ENCODE results near the gene ACAD8.

Gene ACAD8

DNA sequence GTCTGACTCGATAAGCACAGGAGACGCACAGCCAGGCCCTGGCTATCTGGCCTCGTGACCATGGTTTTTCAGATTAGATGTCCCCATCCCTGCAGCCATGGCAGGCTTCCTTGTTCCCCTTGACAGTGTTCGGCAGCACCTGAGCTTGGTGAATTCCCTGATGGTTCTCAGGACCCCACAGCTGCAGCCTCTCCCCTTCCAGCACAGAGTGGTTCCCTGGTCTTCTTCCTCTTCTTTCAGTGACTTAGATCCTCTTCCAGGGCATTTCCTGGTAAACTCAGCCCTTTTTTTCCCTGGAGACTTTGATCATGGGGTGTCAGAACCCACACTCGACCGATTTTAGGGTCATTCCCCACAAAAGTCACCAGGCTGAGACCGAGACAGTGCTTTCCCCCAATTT is 37.3 kb downstream of the ACAD8 start:
- no peak for DNase-seq (ENCODE audit: low read depth in 2 of 2)

DNA sequence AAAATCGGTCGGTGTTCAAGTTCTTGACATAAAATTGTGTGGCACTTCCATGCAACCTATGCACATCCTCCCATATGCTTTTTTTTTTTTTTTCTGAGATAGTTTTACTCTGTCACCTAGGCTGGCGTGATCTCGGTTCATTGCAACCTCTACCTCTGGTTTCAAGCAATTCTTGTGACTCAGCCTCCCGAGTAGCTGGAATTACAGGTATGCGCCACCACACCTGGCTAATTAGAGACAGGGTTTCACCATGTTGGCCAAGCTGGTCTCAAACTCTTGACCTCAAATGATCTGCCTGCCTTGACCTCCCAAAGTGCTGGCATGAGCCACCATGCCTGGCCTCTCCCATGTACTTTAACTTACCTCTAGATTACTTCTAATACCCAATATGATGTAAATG is 37.8 kb downstream of the ACAD8 start:
- DNase-seq (ENCODE audit: low read depth in 2 of 2), result no peak

DNA sequence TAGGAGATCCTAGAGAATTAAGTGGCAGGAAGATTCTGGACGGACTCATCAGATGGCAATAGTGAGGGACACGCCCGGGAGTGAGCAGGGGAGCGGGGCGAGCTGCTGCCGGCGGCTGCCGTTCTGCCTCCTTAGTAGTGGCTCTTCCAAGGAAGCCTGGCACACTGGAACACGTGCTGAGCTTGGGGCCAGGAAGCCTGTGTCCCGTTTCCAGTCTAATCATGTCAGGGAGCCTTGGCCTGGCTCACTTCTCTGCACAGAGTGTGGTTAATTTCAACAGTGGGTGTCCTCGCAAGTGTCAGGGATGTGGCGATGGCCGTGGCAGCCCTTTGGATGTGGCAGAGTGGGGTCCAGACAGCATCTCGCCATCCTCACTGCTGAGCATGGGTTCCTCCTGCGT is 39.3 kb downstream of the ACAD8 start:
- DNase-seq (ENCODE audit: low read depth in 2 of 2), result no peak

- DNase-seq (ENCODE audit: low read depth in 2 of 2), result no peak
These were observed 40.0 kb downstream of the ACAD8 start for GRCh38 chr11:134293119-134294113.

DNA sequence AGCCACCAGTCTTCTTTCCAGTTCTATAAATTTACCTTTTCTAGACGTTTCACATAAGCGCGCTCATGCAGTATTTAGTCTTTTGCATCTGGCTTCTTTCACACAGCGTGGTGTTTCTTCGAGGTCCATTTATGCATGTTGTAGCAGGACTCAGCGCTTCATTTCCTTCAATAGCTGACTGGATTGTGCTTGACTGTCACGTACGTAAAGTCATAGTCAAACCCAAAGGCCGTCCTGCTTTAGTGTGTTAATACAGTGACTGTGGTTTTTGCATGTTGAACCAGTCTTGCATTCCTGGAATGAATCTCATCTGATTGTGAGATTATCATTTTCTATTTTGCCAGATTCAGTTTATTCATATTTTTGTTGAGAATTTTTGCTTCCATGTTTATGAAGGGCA is 41.3 kb downstream of the ACAD8 start:
- DNase-seq (ENCODE audit: low read depth in 2 of 2), result no peak

- DNase-seq (ENCODE audit: low read depth in 2 of 2), result no peak
These were observed 58.9 kb downstream of the ACAD8 start for GRCh38 chr11:134312223-134312622.

GRCh38 chr11:134312807-134313206 is 59.4 kb downstream of the ACAD8 start:
- no peak for DNase-seq (ENCODE audit: low read depth in 2 of 2)

DNA sequence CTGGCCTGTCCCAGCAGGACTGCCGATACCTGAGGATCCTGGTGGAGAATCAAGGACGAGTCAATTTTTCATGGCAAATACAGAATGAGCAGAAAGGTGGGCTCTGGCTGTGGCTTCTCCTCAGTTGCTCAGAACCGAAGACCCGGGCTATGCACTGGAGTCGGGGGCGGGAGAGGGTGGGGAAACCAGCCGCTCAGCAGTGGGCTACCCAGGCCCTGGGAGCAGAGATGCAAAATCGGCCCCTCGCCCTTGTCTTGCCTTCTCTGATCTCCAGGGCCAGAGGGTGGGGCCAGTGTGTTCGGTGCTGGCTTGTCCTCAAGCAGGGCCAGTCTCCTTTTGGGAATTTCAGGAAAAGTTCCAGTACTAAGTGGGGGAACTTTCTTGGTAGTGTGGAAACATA is 60.0 kb downstream of the ACAD8 start:
- no peak for DNase-seq (ENCODE audit: low read depth in 2 of 2)

DNA sequence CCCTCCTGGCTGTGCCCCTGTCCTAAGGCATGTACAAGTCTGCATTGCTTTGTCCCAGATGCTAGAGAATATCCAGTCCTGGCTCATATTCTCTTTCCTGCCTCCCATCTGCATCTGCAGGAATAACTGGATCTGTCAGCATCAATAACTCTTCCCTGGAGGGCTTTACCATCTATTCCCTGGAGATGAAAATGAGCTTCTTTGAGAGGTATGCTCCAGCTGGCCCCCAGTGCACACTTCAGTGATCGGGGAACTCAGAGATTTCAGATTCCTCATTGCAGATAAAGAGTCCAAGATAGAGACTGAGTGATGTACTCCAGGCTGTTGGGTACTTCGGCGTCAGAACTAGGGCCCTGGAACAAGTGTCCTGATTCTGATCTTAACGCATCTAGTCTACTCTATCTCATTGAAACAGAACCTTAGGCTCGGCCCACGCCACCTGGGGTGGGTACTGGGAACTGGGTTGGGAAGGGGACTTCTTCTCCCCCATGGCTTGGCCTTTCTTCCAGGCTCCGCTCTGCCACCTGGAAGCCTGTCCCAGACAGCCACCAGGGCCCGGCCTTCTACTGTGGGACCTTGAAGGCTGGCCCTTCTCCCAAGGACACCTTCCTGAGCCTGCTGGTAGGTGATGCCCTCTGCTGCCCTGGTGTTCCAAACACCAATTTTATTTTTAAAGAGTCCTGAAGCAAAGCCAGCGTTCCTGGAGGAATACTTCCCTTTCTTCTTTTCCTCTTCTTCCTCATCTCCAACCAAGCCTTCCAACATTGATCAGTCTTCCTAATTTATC is 60.6 kb downstream of the ACAD8 start:
- DNase-seq (ENCODE audit: low read depth in 2 of 2), result no peak
